Measurements from ENCODE around the gene MAP4K5. TPM values are rescaled to one million over a fixed set of nuclear protein-coding genes. Genes with fewer than 3 reads are reported as not detected.

MAP4K5 gene
- 94.4 and 109 TPM in 2 replicates for total RNA-seq

DNA sequence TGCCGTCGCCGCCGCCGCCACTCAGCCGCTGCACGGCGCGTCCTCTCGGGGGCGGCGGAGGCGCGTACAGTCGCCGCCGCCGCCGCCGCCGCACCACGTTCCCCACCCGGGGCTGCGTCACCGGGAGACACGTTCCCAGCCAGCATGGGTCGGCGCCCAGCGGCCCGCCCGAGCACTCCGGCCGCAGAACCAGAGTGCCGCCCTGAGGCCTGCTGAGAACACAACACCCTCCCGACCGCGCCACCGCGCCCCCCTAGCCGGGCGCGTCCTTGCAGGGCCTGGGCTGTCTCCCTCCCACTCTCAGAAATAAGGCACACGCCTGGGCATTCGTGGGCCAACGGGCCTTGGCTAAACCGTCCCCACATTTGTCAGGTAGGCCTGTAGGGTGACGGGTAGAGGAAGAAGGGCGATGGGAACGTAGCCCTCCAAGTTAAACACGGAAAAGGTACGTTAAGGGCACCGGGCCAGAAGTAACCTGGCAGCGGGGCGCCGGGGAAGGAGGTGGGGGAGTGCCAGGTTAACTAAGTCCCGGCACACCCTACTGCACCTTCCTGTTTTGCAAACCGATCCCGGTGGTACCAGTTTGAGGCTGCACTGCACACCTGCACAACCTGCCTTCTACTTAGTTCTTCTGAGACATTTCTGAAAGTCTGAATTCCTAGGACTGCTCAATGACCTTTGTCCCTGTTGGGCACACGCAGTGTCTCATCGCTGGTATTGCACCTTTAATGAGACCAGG lies at the start of gene MAP4K5:
Gene MAP4K5, minus strand, starts transcription at position 68 of the 739 bp plus-strand sequence. CDS start 520 bp downstream, outside the sequence.
- DNase-seq (ENCODE audit: low read depth): peak; percentile 91
- TF ChIP-seq, protein P1, sequence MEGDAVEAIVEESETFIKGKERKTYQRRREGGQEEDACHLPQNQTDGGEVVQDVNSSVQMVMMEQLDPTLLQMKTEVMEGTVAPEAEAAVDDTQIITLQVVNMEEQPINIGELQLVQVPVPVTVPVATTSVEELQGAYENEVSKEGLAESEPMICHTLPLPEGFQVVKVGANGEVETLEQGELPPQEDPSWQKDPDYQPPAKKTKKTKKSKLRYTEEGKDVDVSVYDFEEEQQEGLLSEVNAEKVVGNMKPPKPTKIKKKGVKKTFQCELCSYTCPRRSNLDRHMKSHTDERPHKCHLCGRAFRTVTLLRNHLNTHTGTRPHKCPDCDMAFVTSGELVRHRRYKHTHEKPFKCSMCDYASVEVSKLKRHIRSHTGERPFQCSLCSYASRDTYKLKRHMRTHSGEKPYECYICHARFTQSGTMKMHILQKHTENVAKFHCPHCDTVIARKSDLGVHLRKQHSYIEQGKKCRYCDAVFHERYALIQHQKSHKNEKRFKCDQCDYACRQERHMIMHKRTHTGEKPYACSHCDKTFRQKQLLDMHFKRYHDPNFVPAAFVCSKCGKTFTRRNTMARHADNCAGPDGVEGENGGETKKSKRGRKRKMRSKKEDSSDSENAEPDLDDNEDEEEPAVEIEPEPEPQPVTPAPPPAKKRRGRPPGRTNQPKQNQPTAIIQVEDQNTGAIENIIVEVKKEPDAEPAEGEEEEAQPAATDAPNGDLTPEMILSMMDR (IDR thresholded peaks at IDR 0.05; ENCODE audit: insufficient read depth, low read depth, low read length): peak; percentile 91
- peak within 1 kb of the TSS; percentile 84 for H3K4me3 ChIP-seq (ENCODE audit: low read depth, low read length)

DNA sequence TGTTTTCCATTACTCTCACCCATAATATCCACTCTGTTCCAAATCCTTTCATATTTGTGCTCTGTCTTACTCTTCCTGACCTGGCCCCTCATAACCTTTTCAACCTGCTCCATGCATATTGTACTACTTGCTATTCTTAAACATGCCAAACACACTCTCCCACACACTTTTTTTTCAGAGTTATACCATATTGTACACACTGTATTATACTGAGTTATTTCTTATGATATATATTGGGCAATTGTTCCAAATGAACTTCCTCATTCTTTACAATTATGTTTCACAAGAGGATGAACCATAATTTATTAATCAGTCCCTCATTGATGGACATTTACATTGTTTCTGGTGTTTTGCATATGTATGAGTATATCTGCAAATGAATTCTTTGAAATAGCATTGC lies 46.1 kb upstream of the MAP4K5 start:
- DNase-seq (ENCODE audit: low read depth): no peak
- TF ChIP-seq, protein P1 (IDR thresholded peaks at IDR 0.05; ENCODE audit: insufficient read depth, low read depth, low read length): no peak
- H3K4me3 ChIP-seq (ENCODE audit: low read depth, low read length): no peak overlapping the region

GRCh38 chr14:50577982-50578381 lies 45.6 kb upstream of the MAP4K5 start:
- TF ChIP-seq, protein P1 (IDR thresholded peaks at IDR 0.05; ENCODE audit: insufficient read depth, low read depth, low read length): no peak
- H3K4me3 ChIP-seq (ENCODE audit: low read depth, low read length): no peak overlapping the region

GRCh38 chr14:50575769-50576168 lies 43.4 kb upstream of the MAP4K5 start:
- DNase-seq (ENCODE audit: low read depth): no peak
- no peak overlapping the region for H3K4me3 ChIP-seq (ENCODE audit: low read depth, low read length)
- TF ChIP-seq, protein P1 (IDR thresholded peaks at IDR 0.05; ENCODE audit: insufficient read depth, low read depth, low read length): no peak

More at GRCh38 chr14:50577982-50578381, 45.6 kb upstream of the MAP4K5 start:
- DNase-seq (ENCODE audit: low read depth): no peak

- DNase-seq (ENCODE audit: low read depth): no peak
- H3K4me3 ChIP-seq (ENCODE audit: low read depth, low read length): no peak overlapping the region
- TF ChIP-seq, protein P1 (IDR thresholded peaks at IDR 0.05; ENCODE audit: insufficient read depth, low read depth, low read length): no peak
Measured at GRCh38 chr14:50573862-50574261, 41.5 kb upstream of the MAP4K5 start.

GRCh38 chr14:50569714-50570274 lies 37.4 kb upstream of the MAP4K5 start:
- no peak for DNase-seq (ENCODE audit: low read depth)
- TF ChIP-seq, protein P1 (IDR thresholded peaks at IDR 0.05; ENCODE audit: insufficient read depth, low read depth, low read length): no peak
- no peak overlapping the region for H3K4me3 ChIP-seq (ENCODE audit: low read depth, low read length)
